KMS-11 (cell line): ENCODE measurements around the gene JMJD7.

Source experiments
- H2AFZ ChIP-seq: fragments of 200-600 bp; sonication (generic); 2 replicates; pipeline ENCODE4 v1.6.1; 2016; ENCODE audit warnings: antibody characterized with exemption, mixed run types, low read depth
- H3K27ac ChIP-seq: fragments of 200-600 bp; sonication (generic); 2 replicates; pipeline ENCODE4 v1.6.1; 2016; ENCODE audit warnings: mild to moderate bottlenecking, mixed run types
- H3K27me3 ChIP-seq: fragments of 200-600 bp; sonication (generic); 2 replicates; pipeline ENCODE4 v1.6.1; 2017; ENCODE audit warnings: mild to moderate bottlenecking, low read depth, mixed run types, moderate library complexity; ENCODE audit not compliant: insufficient read depth
- H3K36me3 ChIP-seq: fragments of 200-600 bp; sonication (generic); 2 replicates; pipeline ENCODE4 v1.6.1; 2017; ENCODE audit warnings: mild to moderate bottlenecking, mixed run types; ENCODE audit not compliant: insufficient read depth
- H3K4me1 ChIP-seq: fragments of 200-600 bp; sonication (generic); 2 replicates; pipeline ENCODE4 v1.6.1; 2016; ENCODE audit warnings: mild to moderate bottlenecking, low read depth, mixed run types; ENCODE audit not compliant: poor library complexity, severe bottlenecking
- H3K4me2 ChIP-seq: fragments of 200-600 bp; sonication (generic); 2 replicates; pipeline ENCODE4 v1.7.0; 2016; ENCODE audit warnings: mild to moderate bottlenecking, mixed run types
- H3K4me3 ChIP-seq: fragments of 200-600 bp; sonication (generic); IDR thresholded peaks from 2 replicates; pipeline ENCODE4 v1.6.1; 2017; ENCODE audit warnings: low read depth, low read length, mixed read lengths; ENCODE audit not compliant: insufficient read depth
- H3K79me2 ChIP-seq: fragments of 200-600 bp; sonication (generic); 2 replicates; pipeline ENCODE4 v1.6.1; 2016; ENCODE audit warnings: low read depth, mixed run types; ENCODE audit not compliant: insufficient read depth
- H3K9ac ChIP-seq: fragments of 200-600 bp; sonication (generic); 2 replicates; pipeline ENCODE4 v1.6.1; 2016; ENCODE audit warnings: mild to moderate bottlenecking, mixed run types
- H4K20me1 ChIP-seq: fragments of 200-600 bp; sonication (generic); 2 replicates; pipeline ENCODE4 v1.6.1; 2016; ENCODE audit warnings: mild to moderate bottlenecking, mixed run types; ENCODE audit not compliant: insufficient read depth
- CTCF ChIP-seq: fragments of 200-600 bp; sonication (generic); conservative IDR thresholded peaks from 2 replicates; pipeline ENCODE4 v1.6.1; 2017; ENCODE audit warnings: low read depth, mild to moderate bottlenecking, antibody characterized with exemption, low read length, moderate library complexity, mixed read lengths

The JMJD7 gene

GRCh38 chr15:41885321-41885720 is 57.4 kb downstream of the JMJD7 start:
- H3K4me2 ChIP-seq = no peak overlapping the region
- H3K27ac ChIP-seq = no peak overlapping the region
- H2AFZ ChIP-seq = no peak overlapping the region
- no peaks in the 10 kb centered on the region for H4K20me1 ChIP-seq
- H3K79me2 ChIP-seq = no peaks in the 10 kb centered on the region
- H3K4me3 ChIP-seq = no peak overlapping the region
- no peaks in the 10 kb centered on the region for H3K36me3 ChIP-seq
- H3K9ac ChIP-seq = no peak overlapping the region
- no peak for TF ChIP-seq CTCF
- H3K27me3 ChIP-seq = no peaks in the 10 kb centered on the region
- peaks cover 3% of the 10 kb centered on the region for H3K4me1 ChIP-seq

- Histone ChIP-seq H3K4me1 (peaks cover 3% of the 10 kb centered on the region), H3K4me2 (no peak overlapping the region), H4K20me1 (no peaks in the 10 kb centered on the region), H3K79me2 (no peaks in the 10 kb centered on the region), H3K36me3 (no peaks in the 10 kb centered on the region), H3K27me3 (no peaks in the 10 kb centered on the region), H3K9ac (no peak overlapping the region), H3K27ac (no peak overlapping the region), H2AFZ (no peak overlapping the region), H3K4me3 (no peak overlapping the region)
- no peak for TF ChIP-seq CTCF
Observed at GRCh38 chr15:41885841-41886240, 57.9 kb downstream of the JMJD7 start.

GRCh38 chr15:41886741-41887140 is 58.8 kb downstream of the JMJD7 start:
- Histone ChIP-seq H3K36me3 (no peaks in the 10 kb centered on the region), H3K9ac (no peak overlapping the region), H3K27me3 (no peaks in the 10 kb centered on the region), H3K79me2 (no peaks in the 10 kb centered on the region), H3K4me1 (peaks cover 3% of the 10 kb centered on the region), H2AFZ (no peak overlapping the region), H3K4me3 (no peak overlapping the region), H3K27ac (no peak overlapping the region), H4K20me1 (no peaks in the 10 kb centered on the region), H3K4me2 (no peak overlapping the region)
- TF ChIP-seq CTCF = no peak

- no peaks in the 10 kb centered on the region for H3K79me2 ChIP-seq
- no peaks in the 10 kb centered on the region for H3K27me3 ChIP-seq
- H2AFZ ChIP-seq = no peak overlapping the region
- H4K20me1 ChIP-seq = no peaks in the 10 kb centered on the region
- H3K9ac ChIP-seq = no peak overlapping the region
- H3K4me3 ChIP-seq = no peak overlapping the region
- H3K4me2 ChIP-seq = no peak overlapping the region
- no peak overlapping the region for H3K27ac ChIP-seq
- peaks cover 3% of the 10 kb centered on the region for H3K4me1 ChIP-seq
- TF ChIP-seq CTCF = no peak
- no peaks in the 10 kb centered on the region for H3K36me3 ChIP-seq
Observed at GRCh38 chr15:41887161-41887560, 59.3 kb downstream of the JMJD7 start.
